ENCODE results near the gene LPAR1. TPM values are rescaled to one million over a fixed set of nuclear protein-coding genes. Genes with fewer than 3 reads are reported as not detected.

LPAR1 gene
- total and polyA plus RNA-seq, 2 of the 8 experiments (the other 6 are each of a cell fraction or from before 2014, with no cell fraction given), result 3.4 to 5.1 TPM

DNA sequence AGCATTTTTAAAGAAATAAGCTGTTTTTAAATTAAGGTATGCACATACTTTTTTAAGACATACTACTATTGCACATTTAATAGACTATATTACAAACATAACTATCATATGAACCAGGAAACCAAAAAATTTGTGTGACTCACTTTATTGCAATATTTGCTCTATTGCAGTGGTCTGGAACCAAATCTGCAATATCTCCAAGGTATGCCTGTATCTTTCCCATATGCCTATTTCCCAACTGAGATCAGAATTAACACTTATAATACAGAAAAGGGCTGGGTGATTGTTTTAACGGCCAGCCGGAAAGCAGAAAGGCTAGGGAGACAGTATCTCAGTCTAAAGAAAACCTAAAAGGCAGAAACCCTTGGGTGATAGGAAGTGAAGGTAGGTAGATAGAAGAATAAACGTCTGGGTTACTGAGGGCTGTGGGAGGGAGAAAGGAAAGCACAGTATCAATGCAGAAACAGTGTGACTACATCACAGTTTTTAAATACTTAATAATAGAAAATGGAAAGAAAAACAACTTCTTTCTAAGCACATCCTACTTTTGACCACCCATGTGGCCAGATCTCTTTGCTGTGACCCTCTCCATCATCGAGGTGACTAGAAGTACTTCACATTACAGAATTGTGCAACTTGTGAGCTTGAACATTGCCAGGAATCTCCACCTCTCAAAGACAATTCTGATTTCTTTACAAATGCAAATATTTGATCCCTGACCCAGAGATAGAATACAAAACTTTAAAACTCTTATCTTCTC is 126.4 kb downstream of the LPAR1 start:
- no peak overlapping the region for H2BK20ac ChIP-seq (ENCODE audit: low read length)
- POLR2A ChIA-PET (ENCODE audit: partially characterized antibody), result no interaction called here
- no peak for TF ChIP-seq SP4 (IDR thresholded peaks at IDR 0.05; ENCODE audit: low read length)
- TF ChIP-seq KDM5A (IDR thresholded peaks at IDR 0.05; ENCODE audit: low read length), result no peak
- TF ChIP-seq SP2 (IDR thresholded peaks at IDR 0.05; ENCODE audit: low read length), result no peak
- TF ChIP-seq EP300 (IDR thresholded peaks at IDR 0.05; ENCODE audit: borderline replicate concordance in 1 of 2, low read depth in 2 of 2, low read length in 2 of 2), result no peak
- no peak for TF ChIP-seq NRF1 (IDR thresholded peaks at IDR 0.05; ENCODE audit: low read depth, low read length)
- TF ChIP-seq, protein P1, sequence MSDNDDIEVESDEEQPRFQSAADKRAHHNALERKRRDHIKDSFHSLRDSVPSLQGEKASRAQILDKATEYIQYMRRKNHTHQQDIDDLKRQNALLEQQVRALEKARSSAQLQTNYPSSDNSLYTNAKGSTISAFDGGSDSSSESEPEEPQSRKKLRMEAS (IDR thresholded peaks at IDR 0.05), result no peak
- 93% methylated on average over 4 of the region's 4 CpGs; no CpG with 5 or more reads in 1 of the 2 experiments for WGBS, 2 experiments (ENCODE audit: extremely low coverage in 1 of 2, insufficient coverage in 1 of 2, insufficient read length in 1 of 2, insufficient replicate concordance in 2 of 2, low coverage in 1 of 2, low lambda C conversion rate in 2 of 2, missing lambda C conversion rate in 1 of 2)
- H4K20me1 ChIP-seq (replicated peaks in 1 of 2; ENCODE audit: control insufficient read depth in 1 of 2, insufficient read depth in 2 of 2, low read length in 2 of 2), result no peaks in the 10 kb centered on the region
- H4K8ac ChIP-seq (ENCODE audit: extremely low read depth, insufficient read depth, low read length), result no peak overlapping the region
- H3K4me3 ChIP-seq (ENCODE audit: extremely low read depth in 1 of 4, insufficient read depth in 2 of 4, low read depth in 3 of 4, low read length in 4 of 4), result no peak overlapping the region
- H4K91ac ChIP-seq (replicated peaks; ENCODE audit: insufficient read length, low read length), result no peak overlapping the region
- no peak overlapping the region for H3K9ac ChIP-seq (replicated peaks in 1 of 4; ENCODE audit: extremely low read depth in 1 of 4, low read depth in 3 of 4, low read length in 3 of 4)
- no peak overlapping the region for H2BK120ac ChIP-seq (replicated peaks; ENCODE audit: low read depth, low read length)
- no peaks in the 10 kb centered on the region for H3K27me3 ChIP-seq (replicated peaks in 1 of 4; ENCODE audit: control insufficient read depth in 3 of 4, extremely low read depth in 1 of 4, insufficient read depth in 3 of 4, low read length in 3 of 4)
- no peak overlapping the region for H2AFZ ChIP-seq (ENCODE audit: low read length)
- peaks cover 8 to 15% of the 10 kb centered on the region in 2 experiments; a peak in 3 of 4 replicates for H3K9me3 ChIP-seq (ENCODE audit: insufficient read depth in 2 of 2, low read depth in 1 of 2, low read length in 1 of 2)
- FAIRE-seq, result no peak
- H3K4me2 ChIP-seq (ENCODE audit: insufficient read depth in 1 of 2, low read depth in 2 of 2, low read length in 2 of 2), result no peak overlapping the region
- H3K23me2 ChIP-seq (ENCODE audit: low read depth, low read length), result no peaks in the 10 kb centered on the region
- H3K4ac ChIP-seq (replicated peaks; ENCODE audit: insufficient read length, low read depth, low read length), result no peak overlapping the region
- H2BK15ac ChIP-seq (ENCODE audit: low read length), result no peak overlapping the region
- no peak overlapping the region for H2AK5ac ChIP-seq (ENCODE audit: low read depth, low read length)
- H3K79me2 ChIP-seq (ENCODE audit: control insufficient read depth in 1 of 2, insufficient read depth in 2 of 2, low read length in 2 of 2), result no peaks in the 10 kb centered on the region
- H3K23ac ChIP-seq (ENCODE audit: insufficient read length), result no peak overlapping the region
- no peak overlapping the region for H2BK12ac ChIP-seq (ENCODE audit: low read depth, low read length)
- CTCF ChIA-PET (ENCODE audit: partially characterized antibody), result interaction anchor here (1.2 kb wide), 1 partner anchor 15 kb away, joined by 3 read pairs; no protein-coding TSS in a partner anchor
- H4K5ac ChIP-seq (ENCODE audit: insufficient read length, low read depth, low read length), result no peak overlapping the region
- DNase-seq (ENCODE audit: low read depth in 1 of 2, low spot score in 2 of 2), result no peak
- no peak overlapping the region for H3K18ac ChIP-seq (ENCODE audit: extremely low read depth, low read length)
- H3K27ac ChIP-seq (ENCODE audit: low read depth, low read length), result no peak overlapping the region
- no peak overlapping the region for H3K56ac ChIP-seq (replicated peaks; ENCODE audit: insufficient read length, low read depth, low read length)
- no peak overlapping the region for H2BK5ac ChIP-seq (ENCODE audit: low read depth, low read length)
- peaks cover 0 to 5% (median 0%) of the 10 kb centered on the region in 4 experiments; a peak in 4 of 8 replicates for H3K36me3 ChIP-seq (ENCODE audit: control insufficient read depth in 2 of 4, insufficient read depth in 4 of 4, low read length in 3 of 4)
- H3K4me1 ChIP-seq (replicated peaks in 1 of 4; ENCODE audit: control insufficient read depth in 3 of 4, insufficient read depth in 4 of 4, low read length in 3 of 4), result no peaks in the 10 kb centered on the region
- H3K79me1 ChIP-seq (ENCODE audit: low read depth, low read length), result no peaks in the 10 kb centered on the region
- no peak overlapping the region for H3K14ac ChIP-seq (ENCODE audit: insufficient read length)
